Neural progenitor cell (in vitro differentiated cells): ENCODE measurements around the gene MTCL1.

Experiments used
- CTCF ChIP-seq: fragments of 200-600 bp; sonication (generic); IDR thresholded peaks from 2 replicates; pipeline ENCODE4 v1.5.1; 2017; ENCODE audit warnings: antibody characterized with exemption, mild to moderate bottlenecking
- EZH2 ChIP-seq: fragments of 200-600 bp; sonication (generic); IDR thresholded peaks from 2 replicates; pipeline ENCODE4 v1.6.1; 2017; ENCODE audit warnings: antibody characterized with exemption, mild to moderate bottlenecking, moderate library complexity
- EZH2phosphoT487 ChIP-seq: fragments of 200-600 bp; sonication (generic); IDR thresholded peaks from 2 replicates; pipeline ENCODE4 v1.6.1; 2017; ENCODE audit warnings: antibody characterized with exemption

DNA sequence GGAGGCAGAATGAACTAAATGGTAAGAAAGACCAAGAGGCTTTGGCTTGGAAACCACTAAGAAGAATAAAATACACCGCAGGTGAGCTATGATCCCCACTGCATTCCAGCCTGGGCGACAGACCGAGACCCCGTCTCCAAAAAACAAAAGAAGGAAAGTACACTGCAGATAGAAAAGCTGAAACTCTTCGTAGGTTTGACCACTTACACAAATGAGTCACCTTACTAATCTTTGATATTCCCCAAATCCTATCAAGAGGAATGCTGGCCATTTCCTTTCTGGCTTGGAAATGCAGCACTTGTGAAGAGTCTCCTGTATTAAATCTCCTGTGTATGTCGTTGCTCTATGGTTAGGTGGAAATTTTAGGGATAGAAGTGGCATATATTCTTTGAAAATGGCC lies 108.8 kb downstream of the MTCL1 start:
- TF ChIP-seq CTCF (no peak), EZH2phosphoT487 (no peak), EZH2 (no peak)
